ENCODE results near the gene ORC1.

Gene ORC1

DNA sequence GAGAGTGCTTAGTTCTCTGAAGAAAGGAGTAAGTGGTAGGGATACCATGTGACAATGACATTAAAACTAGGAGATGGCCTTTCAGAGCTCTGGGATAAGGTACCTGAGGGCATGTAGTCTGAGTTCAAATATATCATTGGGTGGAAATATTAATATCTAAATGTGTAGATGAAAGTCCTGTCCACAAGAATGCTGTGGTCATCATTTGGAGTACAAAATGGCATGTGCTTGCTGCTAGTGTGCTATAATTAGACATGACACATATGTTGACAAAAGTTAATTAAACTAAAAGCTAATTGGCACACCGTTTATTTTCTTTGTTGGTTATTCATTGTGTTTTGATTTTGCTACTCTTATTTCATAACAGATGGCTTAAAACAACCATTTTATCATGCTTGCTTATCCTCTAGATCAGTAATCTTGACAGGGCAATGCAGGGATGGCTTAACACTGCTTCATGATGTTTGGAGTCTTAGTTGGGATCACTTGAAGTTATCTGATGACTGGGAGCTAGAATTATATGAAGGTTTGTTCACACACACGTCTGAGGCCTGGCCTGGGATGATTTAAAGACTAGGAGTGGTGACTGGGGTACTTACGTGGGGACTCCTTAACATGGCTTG is 69.2 kb downstream of the ORC1 start:
- no peak overlapping the region for H3K4me3 ChIP-seq (replicated peaks; ENCODE audit: low read depth, low read length)
- no peak for TF ChIP-seq CTCF (IDR thresholded peaks at IDR 0.05; ENCODE audit: low read depth, low read length, missing control alignments)
- no peak for DNase-seq (ENCODE audit: extremely low read depth, low read depth)

- TF ChIP-seq CTCF (IDR thresholded peaks at IDR 0.05; ENCODE audit: low read depth, low read length, missing control alignments) = no peak
- H3K4me3 ChIP-seq (replicated peaks; ENCODE audit: low read depth, low read length) = no peak overlapping the region
- DNase-seq (ENCODE audit: extremely low read depth, low read depth) = no peak
These were observed 71.8 kb downstream of the ORC1 start for GRCh38 chr1:52332411-52332810.

GRCh38 chr1:52328615-52329014 is 75.6 kb downstream of the ORC1 start:
- DNase-seq (ENCODE audit: extremely low read depth, low read depth) = no peak

DNA sequence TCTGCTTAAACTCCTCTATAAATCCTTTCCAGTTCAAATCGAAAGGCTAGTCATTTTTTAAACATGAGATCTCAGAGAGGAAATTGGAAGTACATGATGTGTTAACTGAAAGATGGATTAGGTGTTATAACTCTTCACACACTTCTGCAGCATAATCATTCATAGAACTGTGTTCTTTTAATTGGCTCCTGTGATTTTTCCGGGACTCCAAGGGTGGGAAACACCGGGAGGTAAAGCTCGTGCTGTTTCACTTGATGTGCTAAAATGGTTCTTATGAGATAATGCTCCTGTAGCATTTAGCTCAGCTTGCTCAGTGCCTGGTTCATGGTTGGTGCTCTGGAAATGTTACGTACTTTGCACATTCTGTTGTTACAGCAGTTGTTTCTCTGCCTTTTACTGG is 78.4 kb downstream of the ORC1 start:
- no peak overlapping the region for H3K4me3 ChIP-seq (replicated peaks; ENCODE audit: low read depth, low read length)
- no peak for DNase-seq (ENCODE audit: extremely low read depth, low read depth)

More at GRCh38 chr1:52328615-52329014, 75.6 kb downstream of the ORC1 start:
- H3K4me3 ChIP-seq (replicated peaks; ENCODE audit: low read depth, low read length) = no peak overlapping the region
- no peak for TF ChIP-seq CTCF (IDR thresholded peaks at IDR 0.05; ENCODE audit: low read depth, low read length, missing control alignments)

DNA sequence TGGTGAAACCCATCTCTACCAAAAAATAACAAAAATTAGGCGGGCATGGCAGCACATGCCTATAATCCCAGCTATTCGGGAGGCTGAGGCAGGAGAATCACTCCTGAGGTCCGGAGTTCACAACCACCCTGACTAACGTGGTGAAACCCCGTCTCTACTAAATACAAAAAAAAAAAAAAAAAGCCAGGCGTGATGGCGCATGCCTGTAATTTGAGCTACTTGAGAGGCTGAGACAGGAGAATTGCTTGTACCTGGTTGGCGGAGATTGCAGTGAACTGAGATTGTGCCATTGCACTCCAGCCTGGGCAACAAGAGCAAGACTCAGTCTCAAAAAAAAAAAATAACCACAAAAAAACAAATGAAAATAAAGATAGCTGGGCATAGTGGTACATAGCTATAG is 80.5 kb downstream of the ORC1 start:
- no peak for DNase-seq (ENCODE audit: extremely low read depth, low read depth)
- H3K4me3 ChIP-seq (replicated peaks; ENCODE audit: low read depth, low read length) = no peak overlapping the region
- no peak for TF ChIP-seq CTCF (IDR thresholded peaks at IDR 0.05; ENCODE audit: low read depth, low read length, missing control alignments)

More for the DNA sequence above, 78.4 kb downstream of the ORC1 start:
- no peak for TF ChIP-seq CTCF (IDR thresholded peaks at IDR 0.05; ENCODE audit: low read depth, low read length, missing control alignments)
